Measurements from ENCODE around the gene FBXL17.

The FBXL17 gene

GRCh38 chr5:108251350-108251749, 130.5 kb downstream of the FBXL17 start:
- FAIRE-seq (no peak), DNase-seq (ENCODE audit: insufficient read length, low spot score) (no peak)
- no peak for TF ChIP-seq CTCF (IDR thresholded peaks at IDR 0.05; ENCODE audit: insufficient read depth, missing control alignments)

GRCh38 chr5:108249785-108250426, 132.0 kb downstream of the FBXL17 start:
- no peak for DNase-seq (ENCODE audit: insufficient read length, low spot score)
- no peak for FAIRE-seq
- TF ChIP-seq CTCF (IDR thresholded peaks at IDR 0.05; ENCODE audit: insufficient read depth, missing control alignments): no peak

- DNase-seq (ENCODE audit: insufficient read length, low spot score) (no peak), FAIRE-seq (no peak)
- TF ChIP-seq CTCF (IDR thresholded peaks at IDR 0.05; ENCODE audit: insufficient read depth, missing control alignments): no peak
Measured at GRCh38 chr5:108249095-108249784, 132.7 kb downstream of the FBXL17 start.

- FAIRE-seq (no peak), DNase-seq (ENCODE audit: insufficient read length, low spot score) (no peak)
- TF ChIP-seq CTCF (IDR thresholded peaks at IDR 0.05; ENCODE audit: insufficient read depth, missing control alignments): no peak
Measured at GRCh38 chr5:108238936-108239887, 142.7 kb downstream of the FBXL17 start.

- no peak for DNase-seq (ENCODE audit: insufficient read length, low spot score)
- no peak for FAIRE-seq
- no peak for TF ChIP-seq CTCF (IDR thresholded peaks at IDR 0.05; ENCODE audit: insufficient read depth, missing control alignments)
Measured at GRCh38 chr5:108238461-108238860, 143.4 kb downstream of the FBXL17 start.

GRCh38 chr5:108233617-108234155, 148.2 kb downstream of the FBXL17 start:
- DNase-seq (ENCODE audit: insufficient read length, low spot score) (no peak), FAIRE-seq (no peak)
- TF ChIP-seq CTCF (IDR thresholded peaks at IDR 0.05; ENCODE audit: insufficient read depth, missing control alignments): no peak

Measured in D721Med (cell line).